Left lung (tissue), 14 donors: Measurements from ENCODE around the gene SPO11. TPM values are rescaled to one million over a fixed set of nuclear protein-coding genes. Genes with fewer than 3 reads are reported as not detected.

Experiments used
- ATAC-seq: fragments of 200-7000 bp; cut with Tn5 transposase; one replicate; pipeline ENCODE4 v1.9.1; 2020; ENCODE audit warnings: moderate library complexity
- DNase-seq, 4 donors: peaks; one replicate each; pipeline ENCODE4 v3.0.0-alpha.2; 2013 to 2020
- H3K27ac ChIP-seq, 2 donors: fragments of 200-600 bp; sonication (generic) in 1 of 2; one replicate each; pipeline versions ENCODE4 v1.5.0 to v1.8.0; 2020 to 2021
- H3K27me3 ChIP-seq, 2 donors: fragments of 200-600 bp; sonication (generic) in 1 of 2; one replicate each; pipeline versions ENCODE4 v1.5.0 to v1.8.0; 2020 to 2021
- H3K36me3 ChIP-seq, 2 donors: fragments of 200-600 bp; sonication (generic) in 1 of 2; one replicate each; pipeline versions ENCODE4 v1.5.0 to v1.8.0; 2020 to 2021
- H3K4me1 ChIP-seq, 2 donors: fragments of 200-600 bp; one replicate each; pipeline ENCODE4 v1.8.0; 2021
- H3K4me3 ChIP-seq, 2 donors: fragments of 200-600 bp; sonication (generic) in 1 of 2; one replicate each; pipeline versions ENCODE4 v1.5.0 to v1.8.0; 2020 to 2021; ENCODE audit warnings: mild to moderate bottlenecking in 1 of 2
- H3K9me3 ChIP-seq, 2 donors: fragments of 200-600 bp; sonication (generic) in 1 of 2; one replicate each; pipeline versions ENCODE4 v1.5.0 to v1.8.0; 2020 to 2021
- CTCF ChIP-seq, 2 donors: fragments of 200-600 bp; sonication (generic) in 1 of 2; IDR thresholded peaks; one replicate each; pipeline versions ENCODE4 v1.5.0 to v1.8.0; 2021; ENCODE audit warnings: antibody characterized with exemption in 2 of 2
- intact Hi-C, 2 donors: fragments of 100-400 bp; cut with DNase I; formaldehyde crosslinking; loops; one replicate each; pipeline versions ENCODE4 v1.11.2 to v1.14.2; 2022
- long read RNA-seq, 12 donors: library from polyadenylated mRNA in 2 of 12; unstranded in 2 of 12; transcript quantifications; one replicate each; pipeline ENCODE4 v2.0.0 and lab custom pipeline, GENCODE V29; 2019 to 2026
- polyA plus RNA-seq, 6 donors: library from polyadenylated mRNA; unstranded; fragments of 120-200 nt; gene quantifications; one replicate each; pipeline ENCODE4 v1.2.1, GENCODE V29; 2013; ENCODE audit not compliant: insufficient read length in 6 of 6
- total RNA-seq, 2 donors: library from RNA; stranded (reverse); fragmentation: NEBNext Ultra II Directional; extraction: Animal tissue kit (Norgen Biotek cat#: 25700); gene quantifications; one replicate each; pipeline ENCODE4 v1.2.1, GENCODE V29; 2021
- donor health status: DM: no; HTN: yes; CAD: no.
- donor health status: DM: no; HTN: no; CAD: no.

The SPO11 gene
- total RNA-seq (not detected), polyA plus RNA-seq (not detected)
- long read RNA-seq, donor 1, result 0 reads
- long read RNA-seq, donor 2, result 0 reads
- long read RNA-seq, donor 3, result 0 reads
- long read RNA-seq, donor 4, result 0 reads
- long read RNA-seq, donor 5, result 0 reads
- long read RNA-seq, donor 6, result 0 reads
- long read RNA-seq, donor 7, result 0 reads
- long read RNA-seq, donor 8, result 0 reads
- long read RNA-seq, donor 9, result 0 reads
- long read RNA-seq, donor 10, result 0 reads
- long read RNA-seq, donor 11, result 0 reads
- long read RNA-seq, donor 12, result 0 reads

GRCh38 chr20:57329608-57330221 lies at the start of gene SPO11:
SPO11 (plus strand) TSS chr20:57329803; CDS start chr20:57329868, 65 bp downstream.
- no peak for ATAC-seq
- intact Hi-C loops, result no loop called here
- H3K27me3 ChIP-seq, result peaks cover 35 to 91% of the 10 kb centered on the region in 2 donors
- H3K27ac ChIP-seq, result no peak within 1 kb of the TSS
- no peak within 1 kb of the TSS for H3K4me3 ChIP-seq
- no peak for TF ChIP-seq CTCF (IDR thresholded peaks at IDR 0.05)
- H3K36me3 ChIP-seq, result no peaks in the 10 kb centered on the region
- DNase-seq, result no peak
- H3K4me1 ChIP-seq, result no peaks in the 10 kb centered on the region
- no peaks in the 10 kb centered on the region for H3K9me3 ChIP-seq

GRCh38 chr20:57280221-57280620 lies 49.4 kb upstream of the SPO11 start:
- peaks cover 0 to 82% of the 10 kb centered on the region in 2 donors for H3K27me3 ChIP-seq
- H3K4me3 ChIP-seq, result no peak overlapping the region
- ATAC-seq (no peak), DNase-seq (no peak)
- TF ChIP-seq CTCF (IDR thresholded peaks at IDR 0.05), result no peak
- no peaks in the 10 kb centered on the region for H3K9me3 ChIP-seq
- intact Hi-C loops, result no loop called here
- no peaks in the 10 kb centered on the region for H3K36me3 ChIP-seq
- H3K27ac ChIP-seq, result no peak overlapping the region
- no peaks in the 10 kb centered on the region for H3K4me1 ChIP-seq

- H3K4me1 ChIP-seq, result no peaks in the 10 kb centered on the region
- DNase-seq (no peak), ATAC-seq (no peak)
- H3K27ac ChIP-seq, result no peak overlapping the region
- no peak overlapping the region for H3K4me3 ChIP-seq
- H3K9me3 ChIP-seq, result no peaks in the 10 kb centered on the region
- intact Hi-C loops, result no loop called here
- TF ChIP-seq CTCF (IDR thresholded peaks at IDR 0.05), result no peak
- peaks cover 4 to 83% of the 10 kb centered on the region in 2 donors for H3K27me3 ChIP-seq
- H3K36me3 ChIP-seq, result no peaks in the 10 kb centered on the region
These were observed 47.7 kb upstream of the SPO11 start for GRCh38 chr20:57281900-57282299.

GRCh38 chr20:57282670-57283361 lies 46.8 kb upstream of the SPO11 start:
- Histone ChIP-seq H3K9me3 (no peaks in the 10 kb centered on the region), H3K27me3 (peaks cover 5 to 92% of the 10 kb centered on the region in 2 donors), H3K4me3 (no peak overlapping the region), H3K27ac (no peak overlapping the region), H3K36me3 (no peaks in the 10 kb centered on the region), H3K4me1 (no peaks in the 10 kb centered on the region)
- intact Hi-C loops, result no loop called here
- TF ChIP-seq CTCF (IDR thresholded peaks at IDR 0.05), result no peak
- DNase-seq, result no peak
- no peak for ATAC-seq

GRCh38 chr20:57283860-57284259 lies 45.7 kb upstream of the SPO11 start:
- TF ChIP-seq CTCF (IDR thresholded peaks at IDR 0.05), result no peak
- ATAC-seq (no peak), DNase-seq (no peak)
- Histone ChIP-seq H3K36me3 (no peaks in the 10 kb centered on the region), H3K4me3 (no peak overlapping the region), H3K4me1 (no peaks in the 10 kb centered on the region), H3K27ac (no peak overlapping the region), H3K27me3 (peaks cover 9 to 98% of the 10 kb centered on the region in 2 donors), H3K9me3 (no peaks in the 10 kb centered on the region)
- intact Hi-C loops, result no loop called here
